Stomach (tissue), 9 donors: ENCODE measurements around the gene GOLGA6L10. TPM values are rescaled to one million over a fixed set of nuclear protein-coding genes. Genes with fewer than 3 reads are reported as not detected.

ENCODE experiments used
- DNase-seq, 2 donors: peaks; one replicate each; pipeline versions ENCODE4 v3.0.0 to v3.0.0-alpha.2; 2013 to 2019
- H3K27ac ChIP-seq, 5 donors: fragments of 200-600 bp in 4 of 5; sonication (generic) in 4 of 5; one replicate each; pipeline ENCODE4 v1.5.1; 2013 to 2019; ENCODE audit warnings: mild to moderate bottlenecking in 1 of 5, moderate library complexity in 1 of 5
- H3K27me3 ChIP-seq, 3 donors: fragments of 200-600 bp; sonication (generic); one replicate each; pipeline ENCODE4 v1.5.1; 2017 to 2019; ENCODE audit warnings: mixed run types in 1 of 3
- H3K36me3 ChIP-seq, 4 donors: fragments of 200-600 bp; sonication (generic); 1 replicate in 3 of 4; 2 replicates in 1 of 4; pipeline ENCODE4 v1.5.1; 2016 to 2019
- H3K4me1 ChIP-seq, 4 donors: fragments of 200-600 bp; sonication (generic); one replicate each; pipeline ENCODE4 v1.5.1; 2016 to 2019
- H3K4me3 ChIP-seq, 4 donors: fragments of 200-600 bp; sonication (generic) in 3 of 4; one replicate each; pipeline ENCODE4 v1.5.1; 2016 to 2019; ENCODE audit warnings: mild to moderate bottlenecking in 1 of 4
- H3K9me3 ChIP-seq, 4 donors: fragments of 200-600 bp; sonication (generic); one replicate each; pipeline ENCODE4 v1.5.1; 2016 to 2019
- CTCF ChIP-seq, 7 experiments: fragments of 450-650 bp in 4 of 7; fragments of 200-600 bp in 3 of 7; sonication (generic) in 3 of 7; IDR thresholded peaks; one replicate each; pipeline ENCODE4 v1.5.1; 2016 to 2019; ENCODE audit warnings: antibody characterized with exemption in 7 of 7, control low read depth in 2 of 7, mild to moderate bottlenecking in 1 of 7
- EP300 ChIP-seq: sonication (generic); formaldehyde crosslinking; IDR thresholded peaks from one replicate; pipeline ENCODE4 v1.6.1; 2017; ENCODE audit warnings: antibody characterized with exemption
- POLR2A ChIP-seq, 4 donors: fragments of 450-650 bp; IDR thresholded peaks; one replicate each; pipeline ENCODE4 v1.6.1; 2016; ENCODE audit warnings: antibody characterized with exemption in 4 of 4, control low read depth in 2 of 4, mild to moderate bottlenecking in 1 of 4, moderate library complexity in 1 of 4
- POLR2AphosphoS5 ChIP-seq, 3 donors: sonication (generic); formaldehyde crosslinking; IDR thresholded peaks; one replicate each; pipeline ENCODE4 v1.6.1; 2016; ENCODE audit warnings: antibody characterized with exemption in 3 of 3
- WGBS, 5 donors: extraction: QIAGEN DNeasy Blood & Tissue Kit in 3 of 5; methylation state at CpG; one replicate each; pipeline versions ENCODE4 v1.1.5 to v1.1.7; 2013 to 2018; 5-methylcytosine and 5-hydroxymethylcytosine counted together
- intact Hi-C: fragments of 100-400 bp; cut with DNase I; formaldehyde crosslinking; loops from one replicate; pipeline ENCODE4 v1.15.1; 2023; ENCODE audit warnings: low total_unique reads
- polyA plus RNA-seq, 3 donors: library from polyadenylated mRNA; stranded (reverse); fragments of 200-250 nt; gene quantifications; one replicate each; pipeline ENCODE4 v1.2.3, GENCODE V29; 2013
- total RNA-seq, 5 donors: library from RNA; depleted of rRNA; stranded (reverse); fragments of >200 nt; gene quantifications; one replicate each; pipeline versions ENCODE4 v1.1.0 to v1.2.3, GENCODE V29; 2014 to 2016
- donor health status: healthy with polysubstance abuse.
- donor health status: Bipolar disorder and iron deficiency.
- donor health status: healthy.

Gene GOLGA6L10
- total and polyA plus RNA-seq, 8 donors: 1.0 to 11.6 (median 2.2) TPM; not detected in 1

GRCh38 chr15:82298032-82298431 is 51.2 kb downstream of the GOLGA6L10 start:
- Histone ChIP-seq H3K9me3 (no peaks in the 10 kb centered on the region), H3K4me1 (peaks cover 0 to 5% (median 2%) of the 10 kb centered on the region in 4 donors), H3K36me3 (no peaks in the 10 kb centered on the region), H3K4me3 (no peak overlapping the region), H3K27ac (no peak overlapping the region), H3K27me3 (peaks cover 0 to 9% (median 3%) of the 10 kb centered on the region in 3 donors)
- WGBS, 5 donors: 93 to 97% (median 95%) methylated on average over 13 of the region's 13 CpGs
- DNase-seq: no peak
- intact Hi-C loops: no loop called here
- no peak for TF ChIP-seq POLR2AphosphoS5 (IDR thresholded peaks at IDR 0.05)
- TF ChIP-seq EP300: no peak
- no peak for TF ChIP-seq POLR2A (IDR thresholded peaks at IDR 0.05)
- no peak for TF ChIP-seq CTCF (IDR thresholded peaks at IDR 0.05)

- Histone ChIP-seq H3K27me3 (peaks cover 0 to 9% (median 3%) of the 10 kb centered on the region in 3 donors), H3K9me3 (no peaks in the 10 kb centered on the region), H3K36me3 (no peaks in the 10 kb centered on the region), H3K27ac (no peak overlapping the region), H3K4me3 (no peak overlapping the region), H3K4me1 (peaks cover 0 to 5% (median 2%) of the 10 kb centered on the region in 4 donors)
- whole genome bisulfite sequencing, 5 donors: 88 to 92% (median 91%) methylated on average over 5 of the region's 5 CpGs
- intact Hi-C loops: no loop called here
- DNase-seq: no peak
- TF ChIP-seq CTCF (IDR thresholded peaks at IDR 0.05): no peak
- TF ChIP-seq POLR2AphosphoS5 (IDR thresholded peaks at IDR 0.05): no peak
- TF ChIP-seq EP300: no peak
- TF ChIP-seq POLR2A (IDR thresholded peaks at IDR 0.05): no peak
These were observed 51.7 kb downstream of the GOLGA6L10 start for GRCh38 chr15:82297546-82297945.

- no peak for DNase-seq
- intact Hi-C loops: no loop called here
These were observed 55.1 kb downstream of the GOLGA6L10 start for GRCh38 chr15:82294061-82294690.

GRCh38 chr15:82292271-82292670 is 57.0 kb downstream of the GOLGA6L10 start:
- H3K4me3 ChIP-seq: no peak overlapping the region
- H3K27me3 ChIP-seq: no peaks in the 10 kb centered on the region
- H3K36me3 ChIP-seq: no peaks in the 10 kb centered on the region
- no peak for TF ChIP-seq CTCF (IDR thresholded peaks at IDR 0.05)
- TF ChIP-seq POLR2A (IDR thresholded peaks at IDR 0.05): no peak
- TF ChIP-seq EP300: no peak
- TF ChIP-seq POLR2AphosphoS5 (IDR thresholded peaks at IDR 0.05): no peak
- H3K27ac ChIP-seq: no peak overlapping the region
- intact Hi-C loops: no loop called here
- DNase-seq: no peak
- 82 to 88% (median 86%) methylated on average over 5 of the region's 5 CpGs for WGBS, 5 donors
- no peaks in the 10 kb centered on the region for H3K4me1 ChIP-seq
- H3K9me3 ChIP-seq: peaks cover 0 to 8% (median 2%) of the 10 kb centered on the region in 4 donors

More at GRCh38 chr15:82294061-82294690, 55.1 kb downstream of the GOLGA6L10 start:
- H3K9me3 ChIP-seq: peaks cover 0 to 6% (median 2%) of the 10 kb centered on the region in 4 donors
- 54 to 68% (median 63%) methylated on average over 8 to 11 of the region's 11 CpGs for WGBS, 5 donors
- no peaks in the 10 kb centered on the region for H3K36me3 ChIP-seq
- H3K27me3 ChIP-seq: peaks cover 0 to 9% (median 3%) of the 10 kb centered on the region in 3 donors
- no peak overlapping the region for H3K27ac ChIP-seq
- peaks cover 0 to 5% (median 2%) of the 10 kb centered on the region in 4 donors for H3K4me1 ChIP-seq
- H3K4me3 ChIP-seq: no peak overlapping the region
- TF ChIP-seq POLR2AphosphoS5 (IDR thresholded peaks at IDR 0.05) (no peak), POLR2A (IDR thresholded peaks at IDR 0.05) (no peak), EP300 (no peak), CTCF (IDR thresholded peaks at IDR 0.05) (no peak)

Other genes starting within 250 kb of the GOLGA6L10 start
- 10 to 100 TPM in 4 of 5 donors, 1 to 10 TPM in 1; 7.1 to 19.8 (median 13.2) TPM for gene EFL1, start 86.7 kb downstream of the GOLGA6L10 start, total RNA-seq
- 10 to 100 TPM in 1 of 3 donors, 1 to 10 TPM in 2; 4.6 to 11.8 (median 5.2) TPM for gene EFL1, start 86.7 kb downstream of the GOLGA6L10 start, polyA plus RNA-seq
- 10 to 100 TPM in 1 of 5 donors, 1 to 10 TPM in 1, under 1 TPM in 1, not detected in 2; 0.14 to 18.7 (median 1.8) TPM for gene SAXO2, start 86.7 kb downstream of the GOLGA6L10 start, total RNA-seq
- gene SAXO2, start 86.7 kb downstream of the GOLGA6L10 start, polyA plus RNA-seq: 10 to 100 TPM in 1 of 3 donors, 1 to 10 TPM in 2; 2.7 to 14.8 (median 3.9) TPM
- 10 to 100 TPM in 4 of 5 donors, 1 to 10 TPM in 1; 3.2 to 14.1 (median 12.3) TPM for gene GOLGA6L9, start 80.3 kb upstream of the GOLGA6L10 start, total RNA-seq
- gene GOLGA6L9, start 80.3 kb upstream of the GOLGA6L10 start, polyA plus RNA-seq: 10 to 100 TPM in 1 of 3 donors, 1 to 10 TPM in 2; 3.8 to 16.1 (median 10.0) TPM
- 1,000 to 10,000 TPM in 3 of 5 donors, 100 to 1,000 TPM in 2; 364 to 1,880 (median 1,294) TPM for gene RPS17, start 191.0 kb upstream of the GOLGA6L10 start, total RNA-seq
- gene RPS17, start 191.0 kb upstream of the GOLGA6L10 start, polyA plus RNA-seq: 1,000 to 10,000 TPM; 4,707 to 5,380 (median 4,866) TPM